Gastroesophageal sphincter (tissue), 4 donors: ENCODE data around the gene TRIM15. TPM values are rescaled to one million over a fixed set of nuclear protein-coding genes. Genes with fewer than 3 reads are reported as not detected.

Source experiments
- small RNA-seq, 4 donors: library from RNA; depleted of rRNA; stranded (forward); fragments of <200 nt; gene quantifications; one replicate each; pipeline ENCODE3, GENCODE V24; 2016
- total RNA-seq, 4 donors: library from RNA; depleted of rRNA; stranded (reverse); fragments of >200 nt; gene quantifications; one replicate each; pipeline ENCODE4 v1.1.0, GENCODE V29; 2016

TRIM15 gene
- total RNA-seq, 4 donors from 2014 or later: not detected

Small RNA genes within 50 kb of the gene (small RNA-seq; reads per million reads assigned to genes)
- gene RF00554: 0 reads per million in 4 donors

Other genes with a start within 250 kb of the TRIM15 start
- 100 to 1,000 TPM; 281 to 626 (median 424) TPM for gene HLA-A, start 221.0 kb upstream of the TRIM15 start, total RNA-seq
- 10 to 100 TPM; 11.6 to 28.8 (median 20.0) TPM for gene POLR1H, start 102.3 kb upstream of the TRIM15 start, total RNA-seq
- gene PPP1R11, start 96.3 kb upstream of the TRIM15 start, total RNA-seq: 10 to 100 TPM; 49.4 to 63.1 (median 57.5) TPM
- under 1 TPM in 1 of 4 donors, not detected in 3; 0.49 TPM for gene RNF39, start 87.8 kb upstream of the TRIM15 start, total RNA-seq
- not detected for gene TRIM31, start 50.5 kb upstream of the TRIM15 start, total RNA-seq
- not detected for gene TRIM40, start 27.4 kb upstream of the TRIM15 start, total RNA-seq
- under 1 TPM in 1 of 4 donors, not detected in 3; 0.08 TPM for gene TRIM10, start 2.3 kb upstream of the TRIM15 start, total RNA-seq
- 10 to 100 TPM; 38.1 to 57.8 (median 45.8) TPM for gene TRIM26, start 49.9 kb downstream of the TRIM15 start, total RNA-seq
- gene TRIM39, start 163.4 kb downstream of the TRIM15 start, total RNA-seq: 10 to 100 TPM; 18.4 to 24.1 (median 22.6) TPM
- gene RPP21, start 181.6 kb downstream of the TRIM15 start, total RNA-seq: 100 to 1,000 TPM in 1 of 4 donors, 10 to 100 TPM in 3; 60.7 to 137 (median 82.2) TPM